AG09309 (cell line): Measurements from ENCODE around the gene RERE.

Experiments
- DNase-seq: peaks from one replicate; pipeline ENCODE4 v3.0.0-alpha.2; 2010; ENCODE audit warnings: low read depth
- H3K4me3 ChIP-seq: 2 replicates; pipeline ENCODE4 v1.5.1; 2011; ENCODE audit warnings: mild to moderate bottlenecking, low read depth, low read length, moderate library complexity; ENCODE audit not compliant: control insufficient read depth
- CTCF ChIP-seq: IDR thresholded peaks from 2 replicates; pipeline ENCODE4 v1.5.1; 2011; ENCODE audit warnings: mild to moderate bottlenecking, low read depth, low read length, inconsistent platforms; ENCODE audit not compliant: insufficient read depth, control insufficient read depth; ENCODE audit errors: missing control alignments

Gene RERE

GRCh38 chr1:8311068-8311718, 506.2 kb downstream of the RERE start:
- no peak overlapping the region for H3K4me3 ChIP-seq
- no peak for TF ChIP-seq CTCF
- no peak for DNase-seq

DNA sequence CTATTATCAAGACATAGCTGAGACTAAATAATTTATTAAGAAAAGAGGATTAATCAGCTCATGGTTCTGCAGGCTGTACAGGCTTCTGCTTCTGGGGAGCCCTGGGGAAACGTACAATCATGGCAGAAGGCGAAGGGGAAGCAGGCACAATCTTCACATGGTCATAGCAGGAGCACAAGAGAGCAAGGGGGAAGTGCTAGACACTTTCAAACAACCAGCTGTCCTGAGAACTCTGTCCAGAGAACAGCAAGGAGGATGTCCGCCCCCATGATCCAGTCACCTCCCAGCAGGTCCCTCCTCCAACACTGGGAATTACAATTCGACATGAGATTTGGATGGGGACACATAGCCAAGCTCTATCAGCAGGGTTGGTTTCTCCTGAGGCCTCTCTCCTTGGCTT, 509.8 kb downstream of the RERE start:
- no peak for TF ChIP-seq CTCF
- H3K4me3 ChIP-seq = no peak overlapping the region
- DNase-seq = no peak

- no peak overlapping the region for H3K4me3 ChIP-seq
- TF ChIP-seq CTCF = no peak
- DNase-seq = no peak
Measured at GRCh38 chr1:8303876-8304275, 513.6 kb downstream of the RERE start.

DNA sequence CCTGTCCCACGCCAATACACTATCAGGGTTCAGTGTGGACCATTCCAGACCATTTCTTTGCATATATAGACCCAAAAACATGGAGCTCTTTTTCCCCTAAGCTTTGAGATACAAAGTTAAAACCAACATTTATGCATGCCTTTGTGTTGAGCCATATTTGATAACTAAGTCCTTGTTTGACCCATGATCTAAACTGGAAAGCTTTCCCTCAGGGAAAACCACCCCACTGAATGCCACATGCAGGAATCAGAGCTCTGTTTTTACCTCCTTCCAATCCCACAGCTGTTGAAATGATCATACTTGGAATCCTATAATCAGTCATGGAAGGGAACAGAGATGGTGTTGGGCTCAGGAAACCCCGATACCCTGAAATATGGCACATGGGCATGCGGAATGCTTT, 514.3 kb downstream of the RERE start:
- no peak for TF ChIP-seq CTCF
- DNase-seq = no peak
- H3K4me3 ChIP-seq = no peak overlapping the region
